A549 (cell line): ENCODE results near the gene GNG8. TPM values are rescaled to one million over a fixed set of nuclear protein-coding genes. Genes with fewer than 3 reads are reported as not detected.

ENCODE experiments used
- ATAC-seq, 2 experiments: fragments of 200-7000 bp in 1 of 2; fragments of >200 bp in 1 of 2; cut with Nextera tagmentation in 1 of 2; cut with Tn5 transposase in 1 of 2; 3 replicates each; pipeline versions ENCODE4 v1.8.0 to v1.9.1; 2018 to 2020; ENCODE audit warnings: mild to moderate bottlenecking in 1 of 2, moderate library complexity in 1 of 2
- CTCF ChIA-PET: fragments of 300-600 bp; sonication (Branson Sonifier 250); formaldehyde crosslinking; extraction: SDS; loops from one replicate; lab custom pipeline; 2021; ENCODE audit warnings: antibody characterized with exemption, inconsistent platforms; lab: Yijun Ruan, JAX
- POLR2A ChIA-PET: fragments of 350-600 bp; formaldehyde crosslinking; extraction: SDS; loops from one replicate; lab custom pipeline; 2021; ENCODE audit warnings: antibody characterized with exemption, inconsistent platforms; lab: Yijun Ruan, JAX
- DNase-seq, 2 experiments: peaks; one replicate each; pipeline versions ENCODE4 v3.0.0 to v3.0.0-alpha.2; 2011 to 2016; ENCODE audit warnings: low read depth in 1 of 2, low spot score in 1 of 2
- FAIRE-seq: peaks from 2 replicates; lab custom pipeline; 2011; peaks lifted over from hg19 to GRCh38; lab: Jason Lieb, UNC
- H3K27ac ChIP-seq, 2 experiments: fragments of >200 bp; sonication (Bioruptor Twin); formaldehyde crosslinking; 3 replicates each; pipeline ENCODE4 v1.5.1; 2016 to 2017
- H3K4me1 ChIP-seq: fragments of >200 bp; sonication (Bioruptor Twin); formaldehyde crosslinking; 3 replicates; pipeline ENCODE4 v1.6.1; 2016
- H3K4me2 ChIP-seq: fragments of >200 bp; sonication (Bioruptor Twin); formaldehyde crosslinking; 3 replicates; pipeline ENCODE4 v1.6.1; 2016
- H3K4me3 ChIP-seq: fragments of >200 bp; sonication (Bioruptor Twin); formaldehyde crosslinking; 3 replicates; pipeline ENCODE4 v1.5.1; 2016
- H3K9me3 ChIP-seq: fragments of >200 bp; sonication (Bioruptor Twin); formaldehyde crosslinking; 3 replicates; pipeline ENCODE4 v1.6.1; 2016
- BCL3 ChIP-seq: fragments of >200 bp; sonication (Bioruptor Twin); formaldehyde crosslinking; IDR thresholded peaks from 3 replicates; pipeline ENCODE4 v1.6.1; 2016
- ELK1 ChIP-seq: fragments of 150-350 bp; IDR thresholded peaks from 2 replicates; pipeline ENCODE4 v1.6.1; 2014; ENCODE audit warnings: low read depth, mild to moderate bottlenecking, low read length
- FOSB ChIP-seq: fragments of 250-450 bp; sonication (Bioruptor Pico); IDR thresholded peaks from 2 replicates; pipeline ENCODE4 v1.5.0; 2020; ENCODE audit warnings: mild to moderate bottlenecking, moderate library complexity
- FOXS1 ChIP-seq: fragments of 250-450 bp; sonication (Bioruptor Pico); IDR thresholded peaks from 2 replicates; pipeline ENCODE4 v1.5.0; 2020; ENCODE audit warnings: mild to moderate bottlenecking, moderate library complexity
- HOXB13 ChIP-seq: fragments of 250-450 bp; sonication (Bioruptor Pico); IDR thresholded peaks from 2 replicates; pipeline ENCODE4 v1.5.0; 2020; ENCODE audit warnings: low read depth, mild to moderate bottlenecking, moderate library complexity
- MAFK ChIP-seq: fragments of 450-650 bp; IDR thresholded peaks from 2 replicates; pipeline ENCODE4 v1.6.1; 2014; ENCODE audit not compliant: partially characterized antibody
- MAZ ChIP-seq: fragments of 150-350 bp; IDR thresholded peaks from 2 replicates; pipeline ENCODE4 v1.6.1; 2014; ENCODE audit warnings: antibody characterized with exemption, low read depth, low read length, borderline replicate concordance
- MYC ChIP-seq: IDR thresholded peaks from 2 replicates; pipeline ENCODE4 v1.6.1; 2012; ENCODE audit warnings: mild to moderate bottlenecking, inconsistent platforms, low read length, improper control_type of control experiment, borderline replicate concordance
- NFE2L2 ChIP-seq: fragments of 150-350 bp; conservative IDR thresholded peaks from 2 replicates; pipeline ENCODE4 v1.6.1; 2014; ENCODE audit warnings: low read length
- PHF8 ChIP-seq: fragments of 200-600 bp; sonication (generic); IDR thresholded peaks from 2 replicates; pipeline ENCODE4 v1.6.1; 2016; ENCODE audit warnings: low read depth, mild to moderate bottlenecking, antibody characterized with exemption, moderate library complexity, borderline replicate concordance
- REST ChIP-seq: fragments of 200-600 bp; sonication (generic); IDR thresholded peaks from 2 replicates; pipeline ENCODE4 v1.6.1; 2016; ENCODE audit warnings: antibody characterized with exemption, mild to moderate bottlenecking, moderate library complexity
- SMC3 ChIP-seq: fragments of >200 bp; sonication (Bioruptor Twin); formaldehyde crosslinking; IDR thresholded peaks from 3 replicates; pipeline ENCODE4 v1.6.1; 2018; ENCODE audit warnings: inconsistent platforms
- ZC3H11A ChIP-seq: fragments of 450-650 bp; IDR thresholded peaks from 2 replicates; pipeline ENCODE4 v1.6.1; 2014; ENCODE audit warnings: antibody characterized with exemption, mild to moderate bottlenecking
- WGBS: methylation state at CpG from one replicate; pipeline ENCODE4 v1.1.6; 2017; ENCODE audit errors: missing lambda C conversion rate; 5-methylcytosine and 5-hydroxymethylcytosine counted together
- polyA plus RNA-seq, 4 experiments: library from polyadenylated mRNA; depleted of rRNA in 3 of 4; stranded (reverse); fragments of >200 nt; fragmentation: RNase III in 1 of 4; extraction: RNeasy Plus Mini Kit Qiagen cat#74134 plus additional on column Dnase treatment in 1 of 4; gene quantifications; 2 replicates in 3 of 4; 3 replicates in 1 of 4; pipeline ENCODE4 v1.2.3, GENCODE V29; 2011 to 2017

GNG8 gene
- polyA plus RNA-seq, 2 of the 4 experiments (the other 2 are of a cell fraction), result not detected

GRCh38 chr19:46621191-46622117 is 14.5 kb downstream of the GNG8 start (continued):
- no peak for TF ChIP-seq FOXS1 (CRISPR knock-in tag)

- FAIRE-seq, result no peak
- H3K4me2 ChIP-seq, result no peak overlapping the region
- no peak overlapping the region for H3K27ac ChIP-seq
- no peak overlapping the region for H3K4me3 ChIP-seq
- 48% methylated on average over 6 of the region's 6 CpGs for WGBS
- no peak for DNase-seq
- ChIA-PET CTCF (interaction anchor here (0.6 to 34.1 kb wide), 8 partner anchors 3 to 370 kb away, joined by 3 to 737 read pairs (median 53); partner anchors contain the start of genes CALM3, DACT3, GNG8 and PTGIR), POLR2A (interaction anchor here (0.8 kb wide), 1 partner anchor 21 kb away, joined by 3 read pairs; no protein-coding TSS in a partner anchor)
- H3K9me3 ChIP-seq, result no peaks in the 10 kb centered on the region
- no peak for TF ChIP-seq REST
- TF ChIP-seq BCL3, result no peak
- no peak for TF ChIP-seq PHF8
- no peak for TF ChIP-seq ELK1
- TF ChIP-seq HOXB13 (CRISPR knock-in tag), result no peak
- no peak for TF ChIP-seq NFE2L2
- TF ChIP-seq ZC3H11A, result no peak
- no peak for TF ChIP-seq FOSB (CRISPR knock-in tag)
- ATAC-seq, result no peak
- peaks cover 18% of the 10 kb centered on the region for H3K4me1 ChIP-seq
Observed at GRCh38 chr19:46620716-46621115, 15.3 kb downstream of the GNG8 start.

GRCh38 chr19:46620267-46620666 is 15.7 kb downstream of the GNG8 start:
- DNase-seq, result no peak
- H3K4me3 ChIP-seq, result no peak overlapping the region
- H3K4me2 ChIP-seq, result no peak overlapping the region
- POLR2A ChIA-PET, result interaction anchor here (0.8 kb wide), 1 partner anchor 20 kb away, joined by 3 read pairs; no protein-coding TSS in a partner anchor
- CTCF ChIA-PET, result interaction anchor here (0.6 to 34.1 kb wide), 8 partner anchors 3 to 370 kb away, joined by 3 to 737 read pairs (median 53); partner anchors contain the start of genes CALM3, DACT3, GNG8 and PTGIR
- no peaks in the 10 kb centered on the region for H3K9me3 ChIP-seq
- WGBS, result 85% methylated on average over 3 of the region's 3 CpGs
- H3K4me1 ChIP-seq, result peaks cover 13% of the 10 kb centered on the region
- FAIRE-seq, result no peak
- no peak for ATAC-seq
- H3K27ac ChIP-seq, result no peak overlapping the region
- TF ChIP-seq MAFK (no peak), SMC3 (no peak), MAZ (no peak), REST (no peak), MYC (no peak)
- TF ChIP-seq, all 56 proteins: peak for 0
